CD4-positive, alpha-beta memory T cell (primary cell): ENCODE results near the gene TTC6. TPM values are rescaled to one million over a fixed set of nuclear protein-coding genes. Genes with fewer than 3 reads are reported as not detected.

Experiments
- CTCF ChIA-PET: fragments of 350-600 bp; sonication (Branson Sonifier 250); formaldehyde crosslinking; loops from one replicate; lab custom pipeline; 2021; ENCODE audit warnings: inconsistent platforms; ENCODE audit not compliant: partially characterized antibody; lab: Charles Lee
- POLR2A ChIA-PET: fragments of 350-600 bp; sonication (Branson Sonifier 250); formaldehyde crosslinking; loops from one replicate; lab custom pipeline; 2021; ENCODE audit not compliant: partially characterized antibody; lab: Charles Lee
- DNase-seq, 5 donors: peaks; one replicate each; pipeline versions ENCODE4 v3.0.0 to v3.0.0-alpha.2; 2020 to 2022; ENCODE audit warnings: mixed read lengths in 1 of 5
- H3K27ac ChIP-seq: one replicate; pipeline ENCODE4 v1.7.0; 2013; ENCODE audit warnings: low read depth, low read length
- H3K27me3 ChIP-seq: 2 replicates; pipeline ENCODE4 v1.7.0; 2013; ENCODE audit warnings: mild to moderate bottlenecking, low read length, moderate library complexity; ENCODE audit not compliant: insufficient read depth
- H3K36me3 ChIP-seq: 2 replicates; pipeline ENCODE4 v1.7.0; 2013; ENCODE audit warnings: mild to moderate bottlenecking, low read length, moderate library complexity; ENCODE audit not compliant: insufficient read depth
- H3K4me1 ChIP-seq: 2 replicates; pipeline ENCODE4 v1.7.0; 2013; ENCODE audit warnings: mild to moderate bottlenecking, low read length, moderate library complexity; ENCODE audit not compliant: insufficient read depth
- H3K4me3 ChIP-seq, 2 donors: one replicate each; pipeline ENCODE4 v1.7.0; 2013; ENCODE audit warnings: low read length in 2 of 2, mild to moderate bottlenecking in 1 of 2
- H3K9me3 ChIP-seq, 2 donors: one replicate each; pipeline ENCODE4 v1.7.0; 2013; ENCODE audit warnings: low read length in 2 of 2, control low read depth in 1 of 2; ENCODE audit not compliant: control insufficient read depth in 1 of 2
- H3K27ac Mint-ChIP-seq, 7 donors: one replicate each; pipeline ENCODE4 v1.8.0; 2020 to 2021; ENCODE audit warnings: mixed read lengths in 7 of 7, mild to moderate bottlenecking in 6 of 7, inconsistent platforms in 3 of 7, moderate library complexity in 3 of 7
- H3K27me3 Mint-ChIP-seq, 2 donors: one replicate each; pipeline ENCODE4 v1.8.0; 2020 to 2021; ENCODE audit warnings: mixed read lengths in 2 of 2
- H3K36me3 Mint-ChIP-seq, 2 donors: one replicate each; pipeline ENCODE4 v1.8.0; 2020 to 2021; ENCODE audit warnings: mixed read lengths in 2 of 2, inconsistent platforms in 1 of 2, mild to moderate bottlenecking in 1 of 2
- H3K4me1 Mint-ChIP-seq, 4 donors: one replicate each; pipeline ENCODE4 v1.8.0; 2020 to 2021; ENCODE audit warnings: mixed read lengths in 4 of 4, mild to moderate bottlenecking in 1 of 4
- H3K4me3 Mint-ChIP-seq, 8 donors: one replicate each; pipeline ENCODE4 v1.8.0; 2020 to 2021; ENCODE audit warnings: mixed read lengths in 8 of 8, mild to moderate bottlenecking in 7 of 8, moderate library complexity in 6 of 8, inconsistent platforms in 3 of 8
- H3K9me3 Mint-ChIP-seq, 8 donors: one replicate each; pipeline ENCODE4 v1.8.0; 2020 to 2021; ENCODE audit warnings: mixed read lengths in 8 of 8, mild to moderate bottlenecking in 5 of 8, inconsistent platforms in 3 of 8, moderate library complexity in 1 of 8
- intact Hi-C: fragments of 100-400 bp; cut with micrococcal nuclease; formaldehyde crosslinking; loops from one replicate; pipeline ENCODE4 v1.15.1; 2023
- polyA plus RNA-seq, 2 donors: library from polyadenylated mRNA; unstranded; fragments of 300-500 nt; fragmentation: Illumina TruSeq; gene quantifications; one replicate each; pipeline ENCODE4 v1.2.3, GENCODE V29; 2021
- total RNA-seq, 2 experiments: library from RNA; stranded (reverse); gene quantifications; one replicate each; pipeline ENCODE4 v1.2.3, GENCODE V29; 2021

Gene TTC6
- total and polyA plus RNA-seq, 4 experiments from 2014 or later: not detected

DNA sequence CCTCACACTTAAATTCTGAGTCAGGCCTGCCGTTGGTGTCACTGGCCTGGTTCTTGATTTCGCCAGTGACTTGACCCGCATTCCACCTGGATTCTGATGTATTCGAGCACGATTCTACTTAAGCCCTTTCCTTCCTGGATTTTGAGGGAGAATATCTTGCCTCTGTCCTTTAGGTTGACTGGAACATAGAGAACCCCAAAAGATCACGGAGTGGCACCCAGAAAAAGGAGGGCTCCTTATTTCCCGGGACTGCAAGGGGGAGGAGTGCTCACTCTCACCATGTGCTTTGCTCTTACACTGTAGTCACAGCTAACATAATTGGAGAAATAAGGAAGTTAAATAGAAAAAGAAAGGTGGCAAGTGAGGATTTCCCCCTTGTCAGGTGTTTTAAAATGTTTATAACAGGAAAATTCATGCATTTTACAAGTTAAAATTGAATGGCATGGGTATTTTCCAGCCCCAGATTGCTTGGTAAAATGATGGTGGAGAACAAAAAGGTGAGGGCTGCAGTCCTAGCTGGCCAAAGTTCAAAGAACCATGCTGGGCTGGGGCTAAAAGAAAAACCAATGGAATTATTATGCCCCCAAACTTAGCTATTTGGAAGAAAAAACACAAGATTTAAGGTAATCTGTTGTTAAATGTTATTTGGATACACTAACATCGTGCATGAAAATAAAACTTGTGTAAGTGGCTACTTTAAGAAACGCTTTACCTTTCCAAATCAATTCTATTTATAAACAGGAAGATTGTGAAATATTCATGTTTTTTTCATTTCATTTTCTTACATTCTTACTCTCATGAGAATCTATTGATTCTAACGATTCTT is 9.2 kb upstream of the TTC6 start:
- Mint-ChIP-seq H3K4me1 (no peaks in the 10 kb centered on the region), H3K27ac (no peak overlapping the region), H3K9me3 (peaks cover 0 to 41% (median 24%) of the 10 kb centered on the region in 8 donors), H3K4me3 (no peak overlapping the region), H3K27me3 (peaks cover 44 to 52% of the 10 kb centered on the region in 2 donors), H3K36me3 (peaks cover 0 to 4% of the 10 kb centered on the region in 2 donors)
- H3K27me3 ChIP-seq: peaks cover 18% of the 10 kb centered on the region
- CTCF ChIA-PET: no interaction called here
- H3K4me1 ChIP-seq: no peaks in the 10 kb centered on the region
- H3K36me3 ChIP-seq: no peaks in the 10 kb centered on the region
- no peak overlapping the region for H3K27ac ChIP-seq
- H3K4me3 ChIP-seq: no peak overlapping the region
- H3K9me3 ChIP-seq: no peaks in the 10 kb centered on the region
- no peak for DNase-seq
- POLR2A ChIA-PET: no interaction called here
- intact Hi-C loops: no loop called here

DNA sequence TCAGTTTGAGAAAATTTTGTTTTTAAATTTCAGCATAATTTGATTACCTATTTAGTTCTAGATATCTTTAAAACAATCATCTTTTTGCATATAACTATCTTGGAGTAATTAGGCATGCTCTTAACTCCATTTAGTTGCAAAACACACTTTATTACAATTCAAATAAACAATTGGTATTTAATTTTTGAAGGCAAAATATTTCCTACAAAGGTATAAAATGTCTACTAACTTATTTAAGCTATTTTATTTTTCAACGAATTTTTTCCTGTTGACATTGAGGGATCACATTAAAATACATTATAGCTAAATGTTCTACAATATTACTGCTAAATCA is 8.7 kb upstream of the TTC6 start:
- Mint-ChIP-seq H3K4me1 (no peaks in the 10 kb centered on the region), H3K4me3 (no peak overlapping the region), H3K36me3 (peaks cover 0 to 4% of the 10 kb centered on the region in 2 donors), H3K27ac (peak overlapping the region in 1 of 7 donors; percentile 2), H3K27me3 (peaks cover 44 to 54% of the 10 kb centered on the region in 2 donors), H3K9me3 (peaks cover 0 to 43% (median 26%) of the 10 kb centered on the region in 8 donors)
- no peak overlapping the region for H3K27ac ChIP-seq
- DNase-seq: no peak
- no peak overlapping the region for H3K4me3 ChIP-seq
- CTCF ChIA-PET: no interaction called here
- intact Hi-C loops: no loop called here
- POLR2A ChIA-PET: no interaction called here
- H3K36me3 ChIP-seq: no peaks in the 10 kb centered on the region
- no peaks in the 10 kb centered on the region for H3K9me3 ChIP-seq
- no peaks in the 10 kb centered on the region for H3K4me1 ChIP-seq
- H3K27me3 ChIP-seq: peaks cover 18% of the 10 kb centered on the region

DNA sequence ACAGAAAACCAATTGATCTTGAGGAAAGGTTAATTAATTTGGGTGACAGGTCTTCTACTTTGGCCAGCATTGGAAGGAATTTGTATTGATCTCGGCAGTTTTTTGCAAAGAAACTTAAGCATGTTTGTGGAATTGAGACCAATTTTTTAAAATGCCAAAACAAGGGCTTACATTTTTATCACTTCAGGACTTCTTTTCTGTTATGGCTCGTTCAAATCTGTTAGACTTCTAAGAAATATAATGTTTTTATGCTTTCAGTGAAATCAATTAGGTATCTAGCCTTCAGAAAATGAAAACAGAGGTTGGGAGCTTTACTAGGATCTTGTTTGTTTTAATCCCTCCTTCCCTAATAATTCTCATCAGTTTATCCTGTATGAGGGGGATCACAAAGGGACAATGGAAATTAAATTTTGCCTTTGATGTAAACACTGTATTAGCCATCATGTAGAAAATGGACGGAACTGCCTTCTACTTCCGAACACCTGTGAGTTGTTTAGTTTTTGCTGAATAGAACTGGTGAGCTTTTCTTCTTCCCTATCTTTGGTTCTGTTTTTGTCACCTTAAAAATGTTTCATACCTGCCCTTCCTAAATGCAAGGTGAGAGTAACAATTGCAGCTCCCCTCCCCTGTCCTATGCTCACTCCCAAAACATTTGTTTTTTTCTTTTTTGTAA is 8.2 kb upstream of the TTC6 start:
- H3K4me1 ChIP-seq: no peaks in the 10 kb centered on the region
- H3K27me3 ChIP-seq: peaks cover 18% of the 10 kb centered on the region
- intact Hi-C loops: no loop called here
- H3K36me3 ChIP-seq: no peaks in the 10 kb centered on the region
- H3K4me3 ChIP-seq: no peak overlapping the region
- Mint-ChIP-seq H3K27me3 (peaks cover 46 to 54% of the 10 kb centered on the region in 2 donors), H3K9me3 (peaks cover 0 to 43% (median 26%) of the 10 kb centered on the region in 8 donors), H3K27ac (peak overlapping the region in 1 of 7 donors; percentile 2), H3K4me3 (no peak overlapping the region), H3K36me3 (peaks cover 0 to 4% of the 10 kb centered on the region in 2 donors), H3K4me1 (no peaks in the 10 kb centered on the region)
- H3K9me3 ChIP-seq: no peaks in the 10 kb centered on the region
- ChIA-PET POLR2A (no interaction called here), CTCF (no interaction called here)
- no peak overlapping the region for H3K27ac ChIP-seq
- no peak for DNase-seq

DNA sequence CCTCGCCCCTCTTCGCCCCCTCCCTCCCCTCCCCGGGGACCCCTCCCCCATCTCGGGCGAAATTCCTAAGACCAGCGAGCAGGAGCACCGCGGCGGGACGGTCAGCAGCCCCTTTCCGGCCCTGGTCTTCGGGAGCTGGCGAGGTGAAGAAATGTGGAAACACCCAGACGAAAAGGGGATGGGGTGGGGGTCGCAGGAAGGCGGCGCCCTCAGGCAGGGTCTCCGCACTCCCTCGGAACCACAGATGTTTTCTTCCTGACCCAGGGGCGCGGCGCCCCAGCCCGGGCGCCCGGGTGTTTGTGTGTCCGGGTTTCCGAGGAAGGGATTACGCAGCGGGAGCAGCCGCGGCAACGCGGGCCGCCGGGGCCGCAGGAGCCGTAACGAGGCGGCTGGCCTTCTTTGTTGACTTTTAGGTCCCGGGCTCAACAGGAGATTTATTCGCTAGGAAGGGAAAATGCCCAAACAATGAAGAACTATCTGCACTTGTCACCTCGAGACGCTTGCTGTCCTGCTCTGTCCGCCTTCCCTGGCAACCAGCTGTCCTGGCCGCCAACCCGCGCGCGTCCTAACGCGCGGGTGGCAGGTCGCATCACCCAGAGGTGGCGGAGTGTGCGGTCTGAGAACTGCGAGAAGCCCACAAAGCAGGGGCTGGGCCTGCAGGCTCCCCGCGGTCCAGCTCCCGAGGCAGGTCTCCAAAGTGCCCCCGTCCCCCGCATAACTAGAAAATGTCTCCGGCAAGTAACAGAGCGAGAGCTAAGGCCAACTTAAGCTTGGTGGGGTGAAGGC is 7.4 kb upstream of the TTC6 start:
- Histone ChIP-seq H3K27ac (no peak overlapping the region), H3K27me3 (peaks cover 18% of the 10 kb centered on the region), H3K4me3 (no peak overlapping the region), H3K36me3 (no peaks in the 10 kb centered on the region), H3K4me1 (no peaks in the 10 kb centered on the region), H3K9me3 (no peaks in the 10 kb centered on the region)
- intact Hi-C loops: no loop called here
- CTCF ChIA-PET: no interaction called here
- POLR2A ChIA-PET: no interaction called here
- Mint-ChIP-seq H3K9me3 (peaks cover 0 to 49% (median 28%) of the 10 kb centered on the region in 8 donors), H3K27me3 (peaks cover 52 to 56% of the 10 kb centered on the region in 2 donors), H3K4me1 (no peaks in the 10 kb centered on the region), H3K4me3 (peak overlapping the region in 1 of 8 donors; percentile 5), H3K27ac (peak overlapping the region in 1 of 7 donors; percentile 22), H3K36me3 (peaks cover 0 to 2% of the 10 kb centered on the region in 2 donors)
- DNase-seq: no peak

DNA sequence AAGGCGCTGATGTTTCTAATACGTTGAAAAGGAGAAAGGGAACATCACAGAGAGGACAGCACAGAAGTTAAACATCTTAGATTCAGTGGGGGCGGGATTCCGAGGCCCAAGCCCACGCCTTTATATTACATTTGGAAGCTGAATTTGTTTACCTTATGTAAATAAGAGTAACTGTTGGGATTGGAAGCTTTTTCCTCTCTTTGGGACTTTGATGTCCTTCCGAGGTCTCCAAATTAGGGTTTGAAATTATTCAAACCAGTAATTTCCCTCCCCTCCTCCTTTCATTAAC is 6.8 kb upstream of the TTC6 start:
- no peaks in the 10 kb centered on the region for H3K4me1 ChIP-seq
- peaks cover 18% of the 10 kb centered on the region for H3K27me3 ChIP-seq
- POLR2A ChIA-PET: no interaction called here
- Mint-ChIP-seq H3K27ac (peak overlapping the region in 1 of 7 donors; percentile 22), H3K36me3 (no peaks in the 10 kb centered on the region), H3K27me3 (peaks cover 52 to 59% of the 10 kb centered on the region in 2 donors), H3K4me3 (peak overlapping the region in 1 of 8 donors; percentile 5), H3K9me3 (peaks cover 0 to 55% (median 29%) of the 10 kb centered on the region in 8 donors), H3K4me1 (no peaks in the 10 kb centered on the region)
- CTCF ChIA-PET: no interaction called here
- intact Hi-C loops: no loop called here
- H3K4me3 ChIP-seq: no peak overlapping the region
- no peaks in the 10 kb centered on the region for H3K9me3 ChIP-seq
- no peak for DNase-seq
- H3K27ac ChIP-seq: no peak overlapping the region
- H3K36me3 ChIP-seq: no peaks in the 10 kb centered on the region

DNA sequence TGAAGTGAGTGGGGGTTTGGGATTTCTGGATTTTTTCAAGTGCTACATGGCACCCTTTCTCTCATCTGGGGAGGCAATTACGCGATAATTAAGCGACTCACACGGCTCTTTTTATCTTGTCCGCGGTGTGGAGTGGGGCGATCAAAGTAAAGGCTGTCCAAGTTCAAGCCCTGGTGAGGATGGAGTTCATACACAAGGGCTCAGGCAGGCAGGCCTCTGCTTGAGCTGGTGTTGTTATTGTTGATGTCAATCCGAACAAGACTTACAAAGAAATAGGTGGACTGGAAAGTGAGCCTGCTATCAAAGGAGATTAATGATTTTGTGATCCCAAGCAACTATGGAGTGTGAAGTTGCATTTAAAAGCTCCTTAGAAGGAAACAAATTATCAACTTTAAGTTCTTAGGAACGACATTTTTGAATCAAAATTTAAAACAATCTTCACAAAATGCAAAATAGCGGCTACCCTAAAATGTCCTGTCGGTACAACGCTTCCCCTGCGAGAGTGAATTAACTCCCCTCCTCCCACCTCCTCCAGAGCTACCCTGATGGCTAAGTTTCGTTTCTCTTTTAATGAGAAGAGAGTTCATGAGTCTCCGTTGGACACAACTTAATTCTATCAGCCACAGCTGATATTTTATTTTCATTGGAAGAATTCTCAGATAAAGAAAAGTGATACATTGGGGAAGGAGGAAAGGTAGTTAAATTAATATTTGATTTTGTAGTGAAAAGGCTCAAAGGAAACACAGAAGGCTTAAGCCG is 6.3 kb upstream of the TTC6 start:
- H3K9me3 Mint-ChIP-seq: peaks cover 0 to 59% (median 34%) of the 10 kb centered on the region in 8 donors
- H3K27ac Mint-ChIP-seq: peak overlapping the region in 2 of 7 donors; percentile 22
- peaks cover 4% of the 10 kb centered on the region for H3K4me1 ChIP-seq
- peak overlapping the region in 2 of 8 donors; percentile 7 to 20 for H3K4me3 Mint-ChIP-seq
- H3K36me3 Mint-ChIP-seq: peaks cover 2% of the 10 kb centered on the region in 2 donors
- no peaks in the 10 kb centered on the region for H3K36me3 ChIP-seq
- peaks cover 1 to 5% (median 3%) of the 10 kb centered on the region in 4 donors for H3K4me1 Mint-ChIP-seq
- peaks cover 55 to 64% of the 10 kb centered on the region in 2 donors for H3K27me3 Mint-ChIP-seq
- no peaks in the 10 kb centered on the region for H3K9me3 ChIP-seq
- no peak overlapping the region for H3K4me3 ChIP-seq
- no peak overlapping the region for H3K27ac ChIP-seq
- peaks cover 18% of the 10 kb centered on the region for H3K27me3 ChIP-seq
- DNase-seq: no peak
- intact Hi-C loops: no loop called here
- ChIA-PET POLR2A (no interaction called here), CTCF (no interaction called here)
